ENCODE measurements around the gene NR1H2. TPM values are rescaled to one million over a fixed set of nuclear protein-coding genes. Genes with fewer than 3 reads are reported as not detected.

The NR1H2 gene
- total and polyA plus RNA-seq, 10 of the 15 experiments (the other 5 are each of a cell fraction or from before 2014, with no cell fraction given): 0.05 to 54.2 (median 35.1) TPM

GRCh38 chr19:50432221-50433028 lies 56.2 kb downstream of the NR1H2 start, which contains the start of gene MYBPC2 (continued):
- TF ChIP-seq RCOR1 (conservative IDR thresholded peaks at IDR 0.05; ENCODE audit: low read depth, low read length): no peak
- TF ChIP-seq TAF1 (IDR thresholded peaks at IDR 0.05; ENCODE audit: borderline replicate concordance, low read depth, low read length): no peak
- no peak for TF ChIP-seq WRNIP1 (IDR thresholded peaks at IDR 0.05; ENCODE audit: borderline replicate concordance, low read depth, low read length)
- peak; percentile 54; the same call in 1 of the 2 replicates for TF ChIP-seq BCL11A (IDR thresholded peaks at IDR 0.05; ENCODE audit: low read depth, low read length)
- TF ChIP-seq SIN3A (IDR thresholded peaks at IDR 0.05; ENCODE audit: low read depth, low read length): no peak
- TF ChIP-seq NR2C1 (IDR thresholded peaks at IDR 0.05): no peak
- TF ChIP-seq ZBTB4 (CRISPR knock-in tag; IDR thresholded peaks at IDR 0.05): no peak
- peak; percentile 31; the same call in 1 of the 2 replicates for TF ChIP-seq NR2F1 (conservative IDR thresholded peaks at IDR 0.05)
- no peak for TF ChIP-seq TCF7 (IDR thresholded peaks at IDR 0.05; ENCODE audit: borderline replicate concordance)
- TF ChIP-seq REST (IDR thresholded peaks at IDR 0.05; ENCODE audit: low read depth, low read length): no peak
- peak; percentile 48 for TF ChIP-seq RUNX3 (IDR thresholded peaks at IDR 0.05; ENCODE audit: low read length)
- TF ChIP-seq KDM1A (IDR thresholded peaks at IDR 0.05; ENCODE audit: borderline replicate concordance): no peak
- peak; percentile 53; the same call in 1 of the 2 replicates for TF ChIP-seq TCF12 (IDR thresholded peaks at IDR 0.05; ENCODE audit: low read depth, low read length)
- no peak for TF ChIP-seq HCFC1 (IDR thresholded peaks at IDR 0.05; ENCODE audit: low read length)
- no peak for TF ChIP-seq SMC3 (IDR thresholded peaks at IDR 0.05; ENCODE audit: borderline replicate concordance, low read length)
- no peak for TF ChIP-seq MEF2A (IDR thresholded peaks at IDR 0.05; ENCODE audit: insufficient read depth, low read depth, low read length)
- peak; percentile 13 to 19; a peak in 1 of 4 replicates for TF ChIP-seq BHLHE40 (IDR thresholded peaks at IDR 0.05; ENCODE audit: borderline replicate concordance in 1 of 2, low read depth in 2 of 2, low read length in 1 of 2)
- no peak for TF ChIP-seq SPI1 (IDR thresholded peaks at IDR 0.05; ENCODE audit: borderline replicate concordance, insufficient read depth, low read depth, low read length)
- TF ChIP-seq ZBTB33 (IDR thresholded peaks at IDR 0.05): no peak
- peak; percentile 63 to 71; a peak in 3 of 4 replicates for TF ChIP-seq IKZF2 (IDR thresholded peaks at IDR 0.05)
- TF ChIP-seq NFIC (IDR thresholded peaks at IDR 0.05; ENCODE audit: low read depth, low read length): no peak
- no peak for TF ChIP-seq CHD1 (IDR thresholded peaks at IDR 0.05; ENCODE audit: low read depth, low read length)
- TF ChIP-seq DPF2 (IDR thresholded peaks at IDR 0.05): no peak; the same call in 1 of the 2 replicates

All from GM12878 (cell line).